Activated CD4-positive, CD25-positive, alpha-beta regulatory T cell treated with anti-CD3 and anti-CD28 coated beads, Interleukin-2, amount 50 U/mL, for 24 hours (primary cell): ENCODE data around the gene JMJD8.
A peak's percentile ranks its signal among the peaks of the same experiment; 100 is the strongest.

Source experiments
- ATAC-seq, 2 donors: fragments of 150-1000 bp; cut with Tn5 transposase; one replicate each; pipeline ENCODE4 v1.10.0; 2021; ENCODE audit warnings: mild to moderate bottlenecking in 1 of 2, moderate library complexity in 1 of 2

JMJD8 gene

GRCh38 chr16:638034-638543 is 46.0 kb downstream of the JMJD8 start:
- no peak for ATAC-seq

- ATAC-seq: peak in 1 of 2 donors; percentile 37
Observed at GRCh38 chr16:637081-638018, 46.8 kb downstream of the JMJD8 start.

- ATAC-seq: peak; percentile 93 to 94
Observed at GRCh38 chr16:636206-637080, 47.7 kb downstream of the JMJD8 start, which contains the start of gene METTL26. Gene METTL26, minus strand, starts transcription at chr16:636305. Its CDS starts 15 bp downstream, at chr16:636290.

- ATAC-seq: no peak
Observed at GRCh38 chr16:635573-636205, 48.4 kb downstream of the JMJD8 start.

- no peak for ATAC-seq
Observed at GRCh38 chr16:634996-635395, 49.1 kb downstream of the JMJD8 start.

GRCh38 chr16:634051-634670 is 50.0 kb downstream of the JMJD8 start:
- no peak for ATAC-seq

- ATAC-seq: no peak
Observed at GRCh38 chr16:633336-634050, 50.6 kb downstream of the JMJD8 start.

- no peak for ATAC-seq
Observed at GRCh38 chr16:632486-633335, 51.4 kb downstream of the JMJD8 start.

GRCh38 chr16:631808-632358 is 52.3 kb downstream of the JMJD8 start:
- ATAC-seq: no peak
